ENCODE results near the gene DAB1. TPM values are rescaled to one million over a fixed set of nuclear protein-coding genes. Genes with fewer than 3 reads are reported as not detected.

Gene DAB1
- total RNA-seq, 1 donor, result not detected

- H3K4me3 ChIP-seq (ENCODE audit: insufficient read depth, low read length), result no peak overlapping the region
- H3K27ac ChIP-seq (ENCODE audit: low read depth, low read length), result no peak overlapping the region
- no peak overlapping the region for H2AFZ ChIP-seq (ENCODE audit: low read length)
- H3K4me1 ChIP-seq (ENCODE audit: insufficient read depth, low read length), result no peaks in the 10 kb centered on the region
- H3K4me2 ChIP-seq (ENCODE audit: insufficient read depth, low read length), result no peak overlapping the region
- H3K36me3 ChIP-seq (ENCODE audit: insufficient read depth, low read length), result no peaks in the 10 kb centered on the region
- H3K9me3 ChIP-seq (ENCODE audit: low read depth, low read length), result no peaks in the 10 kb centered on the region
- DNase-seq (ENCODE audit: insufficient read length, low spot score, missing footprints), result no peak
- H4K20me1 ChIP-seq (ENCODE audit: insufficient read depth, low read length), result no peaks in the 10 kb centered on the region
- H3K79me2 ChIP-seq (ENCODE audit: insufficient read depth, low read length), result no peaks in the 10 kb centered on the region
- TF ChIP-seq CTCF (IDR thresholded peaks at IDR 0.05; ENCODE audit: extremely low read depth, low read depth, low read length), result no peak
- H3K27me3 ChIP-seq (ENCODE audit: insufficient read depth, low read length), result no peaks in the 10 kb centered on the region
Measured at GRCh38 chr1:57217905-57218304, 206.0 kb downstream of the DAB1 start.

- Histone ChIP-seq H3K36me3 (ENCODE audit: insufficient read depth, low read length) (no peaks in the 10 kb centered on the region), H4K20me1 (ENCODE audit: insufficient read depth, low read length) (no peaks in the 10 kb centered on the region), H3K4me3 (ENCODE audit: insufficient read depth, low read length) (no peak overlapping the region), H3K27ac (ENCODE audit: low read depth, low read length) (no peak overlapping the region), H3K4me1 (ENCODE audit: insufficient read depth, low read length) (no peaks in the 10 kb centered on the region), H3K4me2 (ENCODE audit: insufficient read depth, low read length) (no peak overlapping the region), H2AFZ (ENCODE audit: low read length) (no peak overlapping the region), H3K79me2 (ENCODE audit: insufficient read depth, low read length) (no peaks in the 10 kb centered on the region), H3K27me3 (ENCODE audit: insufficient read depth, low read length) (no peaks in the 10 kb centered on the region), H3K9me3 (ENCODE audit: low read depth, low read length) (no peaks in the 10 kb centered on the region)
- DNase-seq (ENCODE audit: insufficient read length, low spot score, missing footprints), result no peak
- no peak for TF ChIP-seq CTCF (IDR thresholded peaks at IDR 0.05; ENCODE audit: extremely low read depth, low read depth, low read length)
Measured at GRCh38 chr1:57214951-57215575, 208.8 kb downstream of the DAB1 start.

GRCh38 chr1:57210881-57211280 is 213.0 kb downstream of the DAB1 start:
- Histone ChIP-seq H3K9me3 (ENCODE audit: low read depth, low read length) (no peaks in the 10 kb centered on the region), H3K79me2 (ENCODE audit: insufficient read depth, low read length) (no peaks in the 10 kb centered on the region), H3K36me3 (ENCODE audit: insufficient read depth, low read length) (no peaks in the 10 kb centered on the region), H2AFZ (ENCODE audit: low read length) (no peak overlapping the region), H3K27me3 (ENCODE audit: insufficient read depth, low read length) (no peaks in the 10 kb centered on the region), H4K20me1 (ENCODE audit: insufficient read depth, low read length) (no peaks in the 10 kb centered on the region), H3K4me2 (ENCODE audit: insufficient read depth, low read length) (no peak overlapping the region), H3K4me1 (ENCODE audit: insufficient read depth, low read length) (no peaks in the 10 kb centered on the region), H3K27ac (ENCODE audit: low read depth, low read length) (no peak overlapping the region), H3K4me3 (ENCODE audit: insufficient read depth, low read length) (no peak overlapping the region)
- TF ChIP-seq CTCF (IDR thresholded peaks at IDR 0.05; ENCODE audit: extremely low read depth, low read depth, low read length), result no peak
- no peak for DNase-seq (ENCODE audit: insufficient read length, low spot score, missing footprints)

- Histone ChIP-seq H3K4me1 (ENCODE audit: insufficient read depth, low read length) (no peaks in the 10 kb centered on the region), H3K27ac (ENCODE audit: low read depth, low read length) (no peak overlapping the region), H3K36me3 (ENCODE audit: insufficient read depth, low read length) (no peaks in the 10 kb centered on the region), H3K4me3 (ENCODE audit: insufficient read depth, low read length) (no peak overlapping the region), H4K20me1 (ENCODE audit: insufficient read depth, low read length) (no peaks in the 10 kb centered on the region), H2AFZ (ENCODE audit: low read length) (no peak overlapping the region), H3K9me3 (ENCODE audit: low read depth, low read length) (no peaks in the 10 kb centered on the region), H3K79me2 (ENCODE audit: insufficient read depth, low read length) (no peaks in the 10 kb centered on the region), H3K27me3 (ENCODE audit: insufficient read depth, low read length) (no peaks in the 10 kb centered on the region), H3K4me2 (ENCODE audit: insufficient read depth, low read length) (no peak overlapping the region)
- no peak for TF ChIP-seq CTCF (IDR thresholded peaks at IDR 0.05; ENCODE audit: extremely low read depth, low read depth, low read length)
- DNase-seq (ENCODE audit: insufficient read length, low spot score, missing footprints), result no peak
Measured at GRCh38 chr1:57209495-57209894, 214.4 kb downstream of the DAB1 start.

Measured in osteoblast (primary cell).